ENCODE data around the gene SLF1.
"Not testable (repeated sequence)": the region's sequence is repeated elsewhere in the genome, so short reads cannot be mapped to it uniquely, and the experiment has no call there.

SLF1 gene

DNA sequence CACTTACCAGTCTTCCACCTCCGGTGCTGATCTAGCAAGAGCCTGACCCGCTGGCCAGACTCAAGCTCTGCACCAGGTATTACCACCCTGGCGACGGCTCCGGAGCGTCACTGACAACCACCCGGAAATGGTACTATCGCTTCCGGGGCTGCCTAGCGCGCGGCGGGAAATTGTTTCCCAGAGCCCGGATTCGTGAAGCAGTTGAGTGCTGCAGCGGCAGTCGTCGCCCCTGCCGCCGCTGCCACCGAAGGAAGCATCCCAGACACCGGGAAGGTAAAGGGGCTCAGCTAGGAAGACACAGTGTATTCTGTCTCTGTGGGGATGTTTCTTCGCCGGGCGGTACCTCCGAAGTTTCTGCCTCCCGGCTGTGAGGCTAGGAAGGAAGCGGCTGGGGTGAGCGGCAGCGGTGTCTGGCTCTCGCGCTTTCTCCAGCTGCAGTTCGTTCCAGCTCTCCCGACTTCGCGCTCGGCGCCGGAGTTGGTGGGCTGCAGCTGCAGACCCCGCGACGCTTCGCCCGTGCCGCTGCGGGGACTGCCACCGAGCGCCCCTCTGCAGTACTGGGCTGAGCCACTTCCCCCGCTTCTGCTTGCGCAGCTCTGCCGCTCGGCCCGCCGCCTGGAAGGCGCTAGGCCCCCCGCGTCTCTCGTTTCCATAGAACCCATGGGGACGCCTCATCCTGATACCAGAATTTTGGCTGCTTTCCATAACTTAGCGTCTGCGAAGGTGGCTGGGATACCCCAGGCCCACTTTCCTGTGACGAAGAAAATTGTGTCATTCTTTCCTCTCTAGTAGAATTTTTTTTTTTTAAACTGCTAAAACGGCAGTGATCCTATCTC is at the start of gene SLF1, which contains the start of gene KIAA0825:
SLF1 (plus strand) TSS at position 177 of the 836 bp plus-strand sequence. CDS start 10,142 bp downstream, outside the sequence.
KIAA0825 (minus strand) TSS at position 112 of the 836 bp plus-strand sequence. CDS start 81,478 bp downstream, outside the sequence.
- DNase-seq: peak; percentile 85
- H3K36me3 Mint-ChIP-seq (ENCODE audit: low read depth): no peaks in the 10 kb centered on the region
- TF ChIP-seq, protein P1, sequence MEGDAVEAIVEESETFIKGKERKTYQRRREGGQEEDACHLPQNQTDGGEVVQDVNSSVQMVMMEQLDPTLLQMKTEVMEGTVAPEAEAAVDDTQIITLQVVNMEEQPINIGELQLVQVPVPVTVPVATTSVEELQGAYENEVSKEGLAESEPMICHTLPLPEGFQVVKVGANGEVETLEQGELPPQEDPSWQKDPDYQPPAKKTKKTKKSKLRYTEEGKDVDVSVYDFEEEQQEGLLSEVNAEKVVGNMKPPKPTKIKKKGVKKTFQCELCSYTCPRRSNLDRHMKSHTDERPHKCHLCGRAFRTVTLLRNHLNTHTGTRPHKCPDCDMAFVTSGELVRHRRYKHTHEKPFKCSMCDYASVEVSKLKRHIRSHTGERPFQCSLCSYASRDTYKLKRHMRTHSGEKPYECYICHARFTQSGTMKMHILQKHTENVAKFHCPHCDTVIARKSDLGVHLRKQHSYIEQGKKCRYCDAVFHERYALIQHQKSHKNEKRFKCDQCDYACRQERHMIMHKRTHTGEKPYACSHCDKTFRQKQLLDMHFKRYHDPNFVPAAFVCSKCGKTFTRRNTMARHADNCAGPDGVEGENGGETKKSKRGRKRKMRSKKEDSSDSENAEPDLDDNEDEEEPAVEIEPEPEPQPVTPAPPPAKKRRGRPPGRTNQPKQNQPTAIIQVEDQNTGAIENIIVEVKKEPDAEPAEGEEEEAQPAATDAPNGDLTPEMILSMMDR (IDR thresholded peaks at IDR 0.05): no peak
- peak within 1 kb of the TSS; percentile 88 for H3K27ac Mint-ChIP-seq
- H3K9me3 Mint-ChIP-seq: no peaks in the 10 kb centered on the region
- H3K4me1 Mint-ChIP-seq: peaks cover 40% of the 10 kb centered on the region
- peak within 1 kb of the TSS; percentile 88 for H3K4me3 Mint-ChIP-seq
- H3K27me3 Mint-ChIP-seq (ENCODE audit: low read depth, poor library complexity): no peaks in the 10 kb centered on the region

DNA sequence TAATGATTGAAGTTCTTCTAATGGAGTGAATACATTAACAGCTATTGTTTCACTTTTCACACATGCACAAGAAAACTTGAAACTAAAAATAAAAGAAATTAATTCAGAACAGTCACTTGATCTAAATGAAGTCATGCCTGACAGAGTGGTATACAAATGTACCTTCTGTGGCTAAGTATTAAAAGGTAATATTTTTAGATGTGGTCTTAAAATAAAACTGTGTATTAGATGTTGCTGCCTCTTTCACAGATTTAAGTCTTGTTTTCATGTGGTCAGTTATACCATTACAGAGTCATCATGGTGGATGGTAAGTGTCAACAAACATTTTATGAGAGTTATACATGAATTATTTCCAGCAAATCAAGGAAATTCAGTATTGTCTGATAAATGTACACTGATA is 47.1 kb upstream of the SLF1 start:
- Mint-ChIP-seq H3K4me1 (no peaks in the 10 kb centered on the region), H3K36me3 (ENCODE audit: low read depth) (no peaks in the 10 kb centered on the region), H3K4me3 (no peak overlapping the region), H3K9me3 (no peaks in the 10 kb centered on the region), H3K27me3 (ENCODE audit: low read depth, poor library complexity) (no peaks in the 10 kb centered on the region), H3K27ac (no peak overlapping the region)
- TF ChIP-seq, protein P1 (IDR thresholded peaks at IDR 0.05): no peak
- no peak for DNase-seq

DNA sequence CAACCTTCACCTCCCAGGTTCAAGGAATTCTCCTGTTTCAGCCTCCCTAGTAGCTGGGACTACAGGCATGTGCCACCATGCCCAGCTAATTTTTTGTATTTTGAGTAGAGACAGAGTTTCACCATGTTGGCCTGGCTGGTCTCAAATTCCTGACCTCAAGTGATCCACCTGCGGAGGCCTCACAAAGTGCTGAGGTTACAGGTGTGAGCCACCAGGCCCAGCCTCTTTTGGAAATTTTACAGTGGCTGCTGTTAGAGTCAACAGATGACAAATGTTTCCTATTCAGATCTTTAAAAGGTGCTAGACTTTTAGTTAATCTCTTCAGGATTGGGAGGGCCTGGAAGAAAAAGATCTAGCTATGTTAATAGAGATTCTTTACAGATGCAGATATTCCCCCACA is 45.1 kb upstream of the SLF1 start:
- H3K36me3 Mint-ChIP-seq (ENCODE audit: low read depth); H3K27ac Mint-ChIP-seq; H3K4me3 Mint-ChIP-seq: not testable (repeated sequence)

DNA sequence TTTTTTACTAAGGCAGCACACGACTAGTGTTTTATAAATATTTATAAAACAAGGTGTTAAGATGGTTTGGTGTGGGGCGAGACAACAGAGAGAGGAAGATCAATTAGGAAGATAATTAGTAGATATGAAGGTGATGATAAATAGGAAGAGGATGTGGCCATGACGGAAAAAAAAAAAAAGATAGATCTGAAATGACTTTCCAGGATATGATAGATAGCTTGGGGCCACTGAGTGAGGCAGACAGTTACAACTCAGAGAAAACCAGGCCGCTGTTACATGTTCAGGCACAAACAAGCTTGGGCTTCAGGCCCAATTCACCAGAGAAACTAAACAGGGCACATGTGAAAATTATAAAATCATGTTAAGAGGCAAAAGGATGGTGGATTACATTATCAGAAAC is 43.3 kb upstream of the SLF1 start:
- H3K4me1 Mint-ChIP-seq: no peaks in the 10 kb centered on the region
- no peaks in the 10 kb centered on the region for H3K27me3 Mint-ChIP-seq (ENCODE audit: low read depth, poor library complexity)
- TF ChIP-seq, protein P1 (IDR thresholded peaks at IDR 0.05): no peak
- no peaks in the 10 kb centered on the region for H3K36me3 Mint-ChIP-seq (ENCODE audit: low read depth)
- peak overlapping the region; percentile 19 for H3K27ac Mint-ChIP-seq
- H3K4me3 Mint-ChIP-seq: no peak overlapping the region
- no peak for DNase-seq
- H3K9me3 Mint-ChIP-seq: no peaks in the 10 kb centered on the region

More for the DNA sequence above, 45.1 kb upstream of the SLF1 start:
- not testable (repeated sequence) for DNase-seq; H3K9me3 Mint-ChIP-seq; H3K4me1 Mint-ChIP-seq; H3K27me3 Mint-ChIP-seq (ENCODE audit: low read depth, poor library complexity)

DNA sequence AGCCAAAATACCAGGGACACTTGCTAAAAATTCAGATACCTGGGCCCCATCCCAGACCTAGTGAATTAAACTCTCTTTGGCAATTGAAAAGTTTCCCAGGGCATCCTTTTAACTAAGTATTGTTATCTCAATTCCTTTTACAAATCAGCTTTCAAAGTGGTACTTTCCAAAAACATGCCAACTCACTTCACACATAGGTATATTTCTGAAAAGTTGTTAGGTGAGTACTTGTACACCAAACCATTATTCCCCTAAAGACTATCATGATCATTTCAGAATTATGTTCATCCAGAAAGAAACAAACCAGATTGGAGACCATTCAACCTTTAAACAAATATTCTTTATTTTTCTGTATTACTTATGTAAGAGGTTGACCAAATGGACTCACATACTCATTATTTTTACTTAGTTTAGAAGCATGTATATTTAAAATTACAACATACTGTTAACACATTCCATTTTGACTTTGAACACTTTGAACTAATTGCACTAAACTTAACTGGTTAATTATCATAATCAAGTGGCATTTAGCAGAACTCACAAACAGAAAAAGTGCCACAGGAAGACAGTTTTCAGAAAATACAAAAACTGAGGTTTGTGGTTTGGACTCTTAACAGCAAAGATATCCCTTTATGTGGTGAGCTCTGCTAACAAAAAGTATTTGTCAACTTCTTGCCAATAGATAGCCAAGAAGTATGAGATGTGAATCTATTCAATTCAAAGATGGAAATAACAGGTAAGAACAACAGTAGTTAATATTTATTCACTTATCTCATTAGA is 40.8 kb upstream of the SLF1 start:
- DNase-seq: no peak
- H3K4me3 Mint-ChIP-seq: no peak overlapping the region
- H3K36me3 Mint-ChIP-seq (ENCODE audit: low read depth): no peaks in the 10 kb centered on the region
- H3K27ac Mint-ChIP-seq: no peak overlapping the region
- no peaks in the 10 kb centered on the region for H3K9me3 Mint-ChIP-seq
- H3K4me1 Mint-ChIP-seq: no peaks in the 10 kb centered on the region
- H3K27me3 Mint-ChIP-seq (ENCODE audit: low read depth, poor library complexity): no peaks in the 10 kb centered on the region
- TF ChIP-seq, protein P1 (IDR thresholded peaks at IDR 0.05): no peak

DNA sequence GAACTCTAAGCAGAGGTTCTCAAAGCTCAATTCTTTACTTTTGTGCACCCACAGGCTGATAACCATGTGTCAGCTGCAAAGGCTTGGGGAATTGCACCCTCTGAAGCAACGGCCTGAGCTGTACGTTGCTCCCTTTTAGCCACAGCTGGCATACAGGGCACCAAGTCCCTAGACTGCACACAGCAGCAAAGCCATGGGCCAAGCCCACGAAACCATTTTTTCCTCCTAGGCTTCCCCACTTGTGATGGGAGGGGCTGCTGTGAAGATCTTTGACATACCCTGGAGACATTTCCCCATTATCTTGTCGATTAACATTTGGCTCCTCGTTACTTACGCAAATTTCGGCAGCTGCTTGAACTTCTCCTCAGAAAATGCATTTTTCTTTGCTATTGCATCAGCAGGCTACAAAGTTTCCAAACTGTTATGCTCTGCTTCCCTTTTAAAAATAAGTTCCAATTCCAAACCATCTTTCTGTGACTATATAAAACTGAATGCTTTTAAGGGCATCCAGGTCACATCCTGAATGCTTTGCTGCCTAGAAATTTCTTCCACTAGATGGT is 23.1 kb upstream of the SLF1 start:
- Mint-ChIP-seq H3K4me3 (no peak overlapping the region), H3K27ac (no peak overlapping the region), H3K9me3 (no peaks in the 10 kb centered on the region), H3K36me3 (ENCODE audit: low read depth) (no peaks in the 10 kb centered on the region), H3K27me3 (ENCODE audit: low read depth, poor library complexity) (no peaks in the 10 kb centered on the region), H3K4me1 (no peaks in the 10 kb centered on the region)
- DNase-seq: no peak
- TF ChIP-seq, protein P1 (IDR thresholded peaks at IDR 0.05): no peak
